Choroid plexus epithelial cell (primary cell): Measurements from ENCODE around the gene ESPN.
"Not testable (repeated sequence)": the region's sequence is repeated elsewhere in the genome, so short reads cannot be mapped to it uniquely, and the experiment has no call there.

Source experiments
- DNase-seq: peaks from one replicate; pipeline ENCODE4 v3.0.0-alpha.2; 2010; ENCODE audit warnings: low read depth
- H3K4me3 ChIP-seq: 2 replicates; pipeline ENCODE4 v1.5.1; 2011; ENCODE audit warnings: low read depth, mild to moderate bottlenecking, control low read depth, low read length, moderate library complexity
- TF ChIP-seq, protein P1 (sequence below): conservative IDR thresholded peaks from 2 replicates; pipeline ENCODE4 v1.5.1; 2011; ENCODE audit warnings: low read depth, mild to moderate bottlenecking, control low read depth, inconsistent platforms, low read length, moderate library complexity

The ESPN gene

GRCh38 chr1:6447818-6448748 lies 23.5 kb downstream of the ESPN start:
- TF ChIP-seq, protein P1, sequence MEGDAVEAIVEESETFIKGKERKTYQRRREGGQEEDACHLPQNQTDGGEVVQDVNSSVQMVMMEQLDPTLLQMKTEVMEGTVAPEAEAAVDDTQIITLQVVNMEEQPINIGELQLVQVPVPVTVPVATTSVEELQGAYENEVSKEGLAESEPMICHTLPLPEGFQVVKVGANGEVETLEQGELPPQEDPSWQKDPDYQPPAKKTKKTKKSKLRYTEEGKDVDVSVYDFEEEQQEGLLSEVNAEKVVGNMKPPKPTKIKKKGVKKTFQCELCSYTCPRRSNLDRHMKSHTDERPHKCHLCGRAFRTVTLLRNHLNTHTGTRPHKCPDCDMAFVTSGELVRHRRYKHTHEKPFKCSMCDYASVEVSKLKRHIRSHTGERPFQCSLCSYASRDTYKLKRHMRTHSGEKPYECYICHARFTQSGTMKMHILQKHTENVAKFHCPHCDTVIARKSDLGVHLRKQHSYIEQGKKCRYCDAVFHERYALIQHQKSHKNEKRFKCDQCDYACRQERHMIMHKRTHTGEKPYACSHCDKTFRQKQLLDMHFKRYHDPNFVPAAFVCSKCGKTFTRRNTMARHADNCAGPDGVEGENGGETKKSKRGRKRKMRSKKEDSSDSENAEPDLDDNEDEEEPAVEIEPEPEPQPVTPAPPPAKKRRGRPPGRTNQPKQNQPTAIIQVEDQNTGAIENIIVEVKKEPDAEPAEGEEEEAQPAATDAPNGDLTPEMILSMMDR = no peak
- H3K4me3 ChIP-seq = no peak overlapping the region
- DNase-seq = no peak

- DNase-seq = no peak
- TF ChIP-seq, protein P1 = no peak
- no peak overlapping the region for H3K4me3 ChIP-seq
Measured at GRCh38 chr1:6448749-6449631, 24.4 kb downstream of the ESPN start.

DNA sequence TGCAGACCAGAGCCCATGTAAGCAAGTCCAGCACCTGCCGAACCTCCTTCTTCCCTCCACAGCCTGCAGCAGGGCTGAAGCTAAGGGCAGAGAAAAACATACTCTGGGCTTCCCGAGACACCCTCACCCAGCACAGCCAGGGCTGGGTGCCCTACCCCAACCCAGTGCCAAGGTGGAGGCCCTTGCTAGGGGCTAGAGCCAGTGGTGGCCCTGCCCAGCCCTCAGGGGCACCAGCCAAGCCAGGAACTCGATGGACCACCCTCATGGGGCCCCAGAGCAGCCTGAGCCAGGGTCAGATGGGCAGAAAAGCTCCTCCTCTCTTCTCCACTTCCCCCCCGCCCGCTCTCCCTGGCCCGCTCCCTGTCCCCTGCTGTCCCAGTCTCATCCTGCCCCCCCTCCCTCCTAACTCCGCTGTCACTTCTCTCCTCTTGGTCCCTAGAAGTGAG lies 25.5 kb downstream of the ESPN start:
- DNase-seq = no peak
- TF ChIP-seq, protein P1 = no peak

GRCh38 chr1:6450486-6450885 lies 25.9 kb downstream of the ESPN start:
- not testable (repeated sequence) for H3K4me3 ChIP-seq, DNase-seq

More for the DNA sequence above, 25.5 kb downstream of the ESPN start:
- H3K4me3 ChIP-seq = no peak overlapping the region

DNA sequence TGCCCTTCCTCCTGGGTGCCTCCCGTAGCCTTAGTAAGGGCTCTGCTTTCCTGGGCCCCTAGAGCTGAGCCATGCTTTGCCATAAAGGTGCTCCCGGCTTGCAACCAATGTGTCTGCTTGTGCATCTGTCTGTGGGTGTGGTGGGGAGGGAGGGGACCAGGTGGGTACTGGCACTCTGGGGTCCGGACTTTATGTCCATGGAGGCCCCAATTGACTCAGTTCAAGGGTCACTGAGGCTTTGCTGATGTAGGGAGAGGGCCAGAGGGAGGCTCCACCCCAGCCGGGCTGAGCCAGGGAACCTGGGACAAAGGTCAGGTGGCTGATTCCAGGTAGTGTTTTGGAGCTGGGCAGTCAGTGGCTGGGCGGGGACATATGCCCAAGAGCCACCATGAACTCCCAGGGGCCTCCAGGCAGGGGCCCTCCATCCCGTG lies 26.4 kb downstream of the ESPN start:
- DNase-seq = no peak
- H3K4me3 ChIP-seq = no peak overlapping the region
- TF ChIP-seq, protein P1 = no peak

DNA sequence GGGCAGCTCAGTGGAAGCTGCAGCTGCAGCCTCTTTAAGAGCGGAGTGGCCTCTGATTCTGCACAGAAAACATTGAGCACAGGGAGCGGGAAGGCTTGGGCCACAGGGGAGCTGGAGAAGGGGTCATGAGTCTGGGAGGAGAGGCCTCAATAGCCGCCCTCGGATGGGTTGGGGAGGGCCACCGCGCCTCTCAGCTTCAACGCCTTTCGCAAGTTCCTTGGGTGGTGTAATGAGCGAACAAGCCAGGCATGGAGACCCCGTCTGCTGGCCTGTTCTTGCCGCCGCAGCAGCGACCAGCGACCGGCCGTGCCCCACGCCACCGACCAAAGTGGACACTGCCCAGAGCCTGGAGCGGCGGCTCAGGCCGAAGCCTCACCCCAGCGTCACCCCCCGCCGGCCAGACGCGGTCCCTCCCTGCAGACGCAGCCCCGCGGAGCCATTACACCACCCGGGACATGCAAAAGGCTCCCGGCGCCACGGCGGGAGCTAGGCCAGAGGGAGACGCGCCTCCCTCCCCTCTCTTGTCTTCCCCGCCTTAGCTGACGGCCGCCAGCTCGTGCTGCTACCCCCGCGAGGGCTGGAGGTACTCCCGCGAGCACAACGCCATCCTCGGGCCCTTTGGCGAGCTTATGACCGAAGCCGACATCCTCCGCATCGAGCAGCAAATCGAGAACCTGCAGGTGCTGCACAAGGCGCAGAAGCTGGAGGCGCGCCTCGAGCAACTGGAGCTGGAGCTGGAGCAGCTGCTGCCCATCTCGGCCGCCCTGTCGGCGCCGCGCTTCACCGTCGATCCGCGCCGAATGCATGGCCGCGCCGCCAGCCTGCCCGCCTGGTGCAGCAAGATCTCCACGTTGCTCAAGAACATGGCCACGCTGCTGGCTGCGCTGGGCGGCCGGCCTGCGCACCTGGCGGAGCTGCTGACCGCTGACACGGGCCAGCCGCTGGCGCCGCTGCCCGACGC lies 29.6 kb downstream of the ESPN start:
- DNase-seq, H3K4me3 ChIP-seq: not testable (repeated sequence)
